Measurements from ENCODE around the gene CLCN1. TPM values are rescaled to one million over a fixed set of nuclear protein-coding genes. Genes with fewer than 3 reads are reported as not detected.

Gene CLCN1
- total RNA-seq, 1 experiment from 2014 or later = 0.55 TPM

DNA sequence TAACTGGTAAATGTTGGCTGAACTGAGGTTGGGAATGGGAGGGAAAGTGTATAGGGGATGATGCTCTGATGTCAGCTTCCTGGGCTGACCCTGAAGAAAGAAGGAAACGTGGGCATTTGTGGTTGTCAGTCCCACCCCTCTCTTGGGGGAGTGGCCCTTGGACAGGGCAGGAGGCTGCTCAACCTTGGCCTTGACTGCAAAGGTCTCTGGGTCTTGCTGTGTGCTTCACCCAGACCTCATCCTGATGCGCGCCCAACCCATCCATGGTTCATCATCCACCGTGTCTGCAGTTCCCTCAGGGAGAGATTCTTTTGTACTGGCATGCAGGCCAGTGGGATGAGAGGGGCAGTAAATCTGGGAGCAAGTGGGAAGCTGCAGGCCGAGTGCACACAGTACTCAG lies 60.5 kb downstream of the CLCN1 start:
- no peak overlapping the region for H2AFZ ChIP-seq (ENCODE audit: low read length)
- H3K79me2 ChIP-seq (ENCODE audit: low read length) = peaks cover 26% of the 10 kb centered on the region
- no peaks in the 10 kb centered on the region for H3F3A ChIP-seq (ENCODE audit: low read length, unreplicated experiment)
- DNase-seq = no peak
- no peaks in the 10 kb centered on the region for H3K9me2 ChIP-seq (replicated peaks; ENCODE audit: low read length)
- H3K27ac ChIP-seq (ENCODE audit: low read length) = no peak overlapping the region
- intact Hi-C loops (cut with micrococcal nuclease) = no loop called here
- BruUV-seq (replicated peaks) = no TSS peak
- no peak for ATAC-seq
- ChIA-PET POLR2A (ENCODE audit: unreplicated experiment) (no interaction called here), CTCF (no interaction called here)
- H3K4me3 ChIP-seq (ENCODE audit: low read length) = no peak overlapping the region
- no peaks in the 10 kb centered on the region for H3K27me3 ChIP-seq (ENCODE audit: low read length)
- TF ChIP-seq, protein P1, sequence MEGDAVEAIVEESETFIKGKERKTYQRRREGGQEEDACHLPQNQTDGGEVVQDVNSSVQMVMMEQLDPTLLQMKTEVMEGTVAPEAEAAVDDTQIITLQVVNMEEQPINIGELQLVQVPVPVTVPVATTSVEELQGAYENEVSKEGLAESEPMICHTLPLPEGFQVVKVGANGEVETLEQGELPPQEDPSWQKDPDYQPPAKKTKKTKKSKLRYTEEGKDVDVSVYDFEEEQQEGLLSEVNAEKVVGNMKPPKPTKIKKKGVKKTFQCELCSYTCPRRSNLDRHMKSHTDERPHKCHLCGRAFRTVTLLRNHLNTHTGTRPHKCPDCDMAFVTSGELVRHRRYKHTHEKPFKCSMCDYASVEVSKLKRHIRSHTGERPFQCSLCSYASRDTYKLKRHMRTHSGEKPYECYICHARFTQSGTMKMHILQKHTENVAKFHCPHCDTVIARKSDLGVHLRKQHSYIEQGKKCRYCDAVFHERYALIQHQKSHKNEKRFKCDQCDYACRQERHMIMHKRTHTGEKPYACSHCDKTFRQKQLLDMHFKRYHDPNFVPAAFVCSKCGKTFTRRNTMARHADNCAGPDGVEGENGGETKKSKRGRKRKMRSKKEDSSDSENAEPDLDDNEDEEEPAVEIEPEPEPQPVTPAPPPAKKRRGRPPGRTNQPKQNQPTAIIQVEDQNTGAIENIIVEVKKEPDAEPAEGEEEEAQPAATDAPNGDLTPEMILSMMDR (conservative IDR thresholded peaks at IDR 0.05; ENCODE audit: low read depth, low read length) = no peak
- TF ChIP-seq EZH2phosphoT487 (IDR thresholded peaks at IDR 0.05; ENCODE audit: borderline replicate concordance, low read length) = no peak
- no peak for TF ChIP-seq EZH2 (IDR thresholded peaks at IDR 0.05; ENCODE audit: low read length, unreplicated experiment)
- no peaks in the 10 kb centered on the region for H4K20me1 ChIP-seq (ENCODE audit: low read length)
- H3K9me3 ChIP-seq (ENCODE audit: low read length) = no peaks in the 10 kb centered on the region
- no peaks in the 10 kb centered on the region for H3K36me3 ChIP-seq (ENCODE audit: low read depth, low read length)
- H3K9ac ChIP-seq (ENCODE audit: low read length) = no peak overlapping the region
- H3K4me2 ChIP-seq (ENCODE audit: low read length) = no peak overlapping the region
- peaks cover 39% of the 10 kb centered on the region for H3K4me1 ChIP-seq (ENCODE audit: insufficient read depth, low read length)

DNA sequence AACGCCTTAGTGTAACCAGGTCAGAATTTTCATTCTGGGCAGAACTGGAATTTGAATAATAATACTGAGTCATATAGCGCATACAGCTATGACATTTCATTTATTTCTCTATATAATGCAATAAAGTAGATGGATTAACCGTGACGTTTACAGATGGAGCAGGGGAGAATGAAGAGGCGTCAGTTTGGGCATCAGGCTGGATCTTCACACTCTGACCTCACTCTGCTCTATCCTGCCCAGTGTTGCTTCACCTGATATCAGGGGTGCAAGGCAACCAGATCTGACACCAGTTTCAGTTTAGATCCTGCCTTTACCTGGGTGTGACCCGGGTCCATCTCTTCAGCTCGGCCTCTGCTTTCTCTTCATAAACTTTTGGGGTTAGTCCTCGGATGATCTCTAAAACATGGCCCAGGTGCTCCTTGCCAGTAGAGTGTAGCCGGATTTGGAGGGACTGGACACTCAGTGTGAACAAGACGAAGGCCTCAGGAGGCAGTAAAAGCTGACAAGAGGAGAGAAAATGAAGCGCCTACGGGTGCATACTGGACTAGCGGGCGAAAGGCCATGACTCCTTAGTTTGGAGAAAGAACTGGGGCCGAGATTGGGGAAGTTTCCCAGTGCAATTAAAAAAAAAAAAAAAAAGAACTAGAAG lies 63.8 kb downstream of the CLCN1 start:
- H3F3A ChIP-seq (ENCODE audit: low read length, unreplicated experiment) = no peaks in the 10 kb centered on the region
- H3K9me3 ChIP-seq (ENCODE audit: low read length) = no peaks in the 10 kb centered on the region
- peak overlapping the region; percentile 94 for H3K9ac ChIP-seq (ENCODE audit: low read length)
- ChIA-PET POLR2A (ENCODE audit: unreplicated experiment) (interaction anchor here (1.6 kb wide), 1 partner anchor 49 kb away, joined by 14 read pairs; no protein-coding TSS in a partner anchor), CTCF (interaction anchor here (0.5 to 1.2 kb wide), 8 partner anchors 8 to 140 kb away, joined by 3 to 12 read pairs (median 4); no protein-coding TSS in a partner anchor)
- peak overlapping the region; percentile 95; the same call in 1 of the 2 replicates for H3K27ac ChIP-seq (ENCODE audit: low read length)
- peaks cover 60% of the 10 kb centered on the region for H3K79me2 ChIP-seq (ENCODE audit: low read length)
- peak overlapping the region; percentile 94 for H2AFZ ChIP-seq (ENCODE audit: low read length)
- H3K4me2 ChIP-seq (ENCODE audit: low read length) = peak overlapping the region; percentile 100
- H3K4me3 ChIP-seq (ENCODE audit: low read length) = peak overlapping the region; percentile 96
- H3K27me3 ChIP-seq (ENCODE audit: low read length) = no peaks in the 10 kb centered on the region
- DNase-seq (no peak), ATAC-seq (no peak; the same call in 1 of the 2 replicates)
- no peaks in the 10 kb centered on the region for H3K9me2 ChIP-seq (replicated peaks; ENCODE audit: low read length)
- TSS peak; percentile 55 for BruUV-seq (replicated peaks)
- peaks cover 52% of the 10 kb centered on the region for H3K4me1 ChIP-seq (ENCODE audit: insufficient read depth, low read length)
- intact Hi-C loops (cut with micrococcal nuclease) = loop anchor here (1.0 to 5.0 kb wide), 5 partner anchors 38 to 139 kb away; no protein-coding TSS in a partner anchor
- peaks cover 29% of the 10 kb centered on the region for H4K20me1 ChIP-seq (ENCODE audit: low read length)
- peaks cover 4% of the 10 kb centered on the region; the same call in 1 of the 2 replicates for H3K36me3 ChIP-seq (ENCODE audit: low read depth, low read length)
- TF ChIP-seq, protein P1 (conservative IDR thresholded peaks at IDR 0.05; ENCODE audit: low read depth, low read length) = no peak
- TF ChIP-seq EZH2 (IDR thresholded peaks at IDR 0.05; ENCODE audit: low read length, unreplicated experiment) (no peak), EZH2phosphoT487 (IDR thresholded peaks at IDR 0.05; ENCODE audit: borderline replicate concordance, low read length) (no peak)

DNA sequence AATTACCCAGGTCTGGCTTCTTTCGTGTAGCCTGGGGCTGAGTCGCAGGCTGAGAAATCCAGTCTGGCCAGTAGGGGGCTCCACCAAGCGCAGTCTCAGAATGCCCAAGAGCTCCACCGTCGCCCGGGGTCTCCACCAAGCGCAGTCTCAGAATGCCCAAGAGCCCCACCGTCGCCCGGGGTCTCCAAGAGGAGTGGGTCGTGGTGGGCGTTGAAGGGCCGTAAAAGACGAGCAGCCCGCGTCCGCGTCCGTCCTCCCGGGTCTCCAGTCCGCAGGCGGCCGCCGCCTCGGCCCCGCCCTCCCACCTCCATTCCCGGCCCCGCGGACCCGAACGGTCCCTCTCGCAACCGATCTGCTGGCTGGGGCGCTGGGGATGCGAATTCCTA lies 64.3 kb downstream of the CLCN1 start:
- CTCF ChIA-PET = interaction anchor here (0.6 to 1.2 kb wide), 9 partner anchors 8 to 141 kb away, joined by 4 to 12 read pairs (median 5); no protein-coding TSS in a partner anchor
- peak; percentile 34 for ATAC-seq
- H2AFZ ChIP-seq (ENCODE audit: low read length) = peak overlapping the region; percentile 94

More for the DNA sequence above, 64.3 kb downstream of the CLCN1 start:
- H4K20me1 ChIP-seq (ENCODE audit: low read length) = peaks cover 34% of the 10 kb centered on the region
- POLR2A ChIA-PET (ENCODE audit: unreplicated experiment) = interaction anchor here (1.6 kb wide), 1 partner anchor 49 kb away, joined by 14 read pairs; no protein-coding TSS in a partner anchor
- H3F3A ChIP-seq (ENCODE audit: low read length, unreplicated experiment) = no peaks in the 10 kb centered on the region
- TF ChIP-seq EZH2 (IDR thresholded peaks at IDR 0.05; ENCODE audit: low read length, unreplicated experiment) (no peak), EZH2phosphoT487 (IDR thresholded peaks at IDR 0.05; ENCODE audit: borderline replicate concordance, low read length) (no peak)
- TF ChIP-seq, protein P1 (conservative IDR thresholded peaks at IDR 0.05; ENCODE audit: low read depth, low read length) = peak; percentile 87
- peak overlapping the region; percentile 100 for H3K4me2 ChIP-seq (ENCODE audit: low read length)
- peak overlapping the region; percentile 96 for H3K4me3 ChIP-seq (ENCODE audit: low read length)
- intact Hi-C loops (cut with micrococcal nuclease) = loop anchor here (1.0 to 5.0 kb wide), 5 partner anchors 37 to 139 kb away; no protein-coding TSS in a partner anchor
- peak; percentile 79 for DNase-seq
- no peaks in the 10 kb centered on the region for H3K27me3 ChIP-seq (ENCODE audit: low read length)
- peaks cover 65% of the 10 kb centered on the region for H3K79me2 ChIP-seq (ENCODE audit: low read length)
- H3K9me3 ChIP-seq (ENCODE audit: low read length) = no peaks in the 10 kb centered on the region
- H3K9me2 ChIP-seq (replicated peaks; ENCODE audit: low read length) = no peaks in the 10 kb centered on the region
- no TSS peak for BruUV-seq (replicated peaks)
- H3K9ac ChIP-seq (ENCODE audit: low read length) = peak overlapping the region; percentile 94
- peaks cover 10% of the 10 kb centered on the region; the same call in 1 of the 2 replicates for H3K36me3 ChIP-seq (ENCODE audit: low read depth, low read length)
- peak overlapping the region; percentile 95 for H3K27ac ChIP-seq (ENCODE audit: low read length)
- peaks cover 55% of the 10 kb centered on the region for H3K4me1 ChIP-seq (ENCODE audit: insufficient read depth, low read length)
